Measurements from ENCODE around the gene CHID1. TPM values are rescaled to one million over a fixed set of nuclear protein-coding genes. Genes with fewer than 3 reads are reported as not detected.
A peak's percentile ranks its signal among the peaks of the same experiment; 100 is the strongest.

Gene CHID1
- total RNA-seq, 1 donor from 2014 or later = 56.6 TPM

GRCh38 chr11:850775-851763, 59.5 kb downstream of the CHID1 start:
- peak; percentile 77 for DNase-seq (ENCODE audit: low spot score)
- Histone ChIP-seq H3K9ac (no peak overlapping the region), H2AFZ (replicated peaks) (no peak overlapping the region), H3K27me3 (peaks cover 29% of the 10 kb centered on the region), H3K27ac (no peak overlapping the region), H3K4me2 (peak overlapping the region; percentile 99), H3K4me1 (peaks cover 51% of the 10 kb centered on the region), H3K4me3 (peak overlapping the region; percentile 95), H3F3A (ENCODE audit: low read depth) (peaks cover 36% of the 10 kb centered on the region), H3K36me3 (no peaks in the 10 kb centered on the region), H3K9me3 (ENCODE audit: low read depth) (no peaks in the 10 kb centered on the region), H3K79me2 (ENCODE audit: low read depth) (peaks cover 9% of the 10 kb centered on the region), H4K20me1 (ENCODE audit: low read depth) (peaks cover 67% of the 10 kb centered on the region)
- Mint-ChIP-seq H3K36me3 (no peaks in the 10 kb centered on the region), H3K27me3 (ENCODE audit: insufficient read depth, low read depth) (peaks cover 6% of the 10 kb centered on the region), H3K27ac (no peak overlapping the region), H3K9me3 (no peaks in the 10 kb centered on the region), H3K4me1 (peaks cover 20% of the 10 kb centered on the region), H3K4me3 (peak overlapping the region; percentile 84)
- TF ChIP-seq CTCF (IDR thresholded peaks at IDR 0.05) (peak; percentile 49), EZH2phosphoT487 (IDR thresholded peaks at IDR 0.05) (no peak), EZH2 (IDR thresholded peaks at IDR 0.05) (no peak)

- H3K9me3 Mint-ChIP-seq = no peaks in the 10 kb centered on the region
- peaks cover 56% of the 10 kb centered on the region for H3K4me1 ChIP-seq
- H3K4me1 Mint-ChIP-seq = peaks cover 24% of the 10 kb centered on the region
- peak overlapping the region; percentile 99 for H3K4me2 ChIP-seq
- H3K9me3 ChIP-seq (ENCODE audit: low read depth) = no peaks in the 10 kb centered on the region
- peak overlapping the region; percentile 84 for H3K4me3 Mint-ChIP-seq
- peak overlapping the region; percentile 52 for H2AFZ ChIP-seq (replicated peaks)
- H3K27me3 Mint-ChIP-seq (ENCODE audit: insufficient read depth, low read depth) = peaks cover 6% of the 10 kb centered on the region
- H3F3A ChIP-seq (ENCODE audit: low read depth) = peaks cover 39% of the 10 kb centered on the region
- no peak overlapping the region for H3K27ac ChIP-seq
- no peaks in the 10 kb centered on the region for H3K36me3 ChIP-seq
- peaks cover 9% of the 10 kb centered on the region for H3K79me2 ChIP-seq (ENCODE audit: low read depth)
- H3K27me3 ChIP-seq = peaks cover 29% of the 10 kb centered on the region
- H3K27ac Mint-ChIP-seq = no peak overlapping the region
- no peaks in the 10 kb centered on the region for H3K36me3 Mint-ChIP-seq
- H4K20me1 ChIP-seq (ENCODE audit: low read depth) = peaks cover 61% of the 10 kb centered on the region
- no peak overlapping the region for H3K9ac ChIP-seq
- peak; percentile 32 for TF ChIP-seq EZH2 (IDR thresholded peaks at IDR 0.05)
- no peak for TF ChIP-seq EZH2phosphoT487 (IDR thresholded peaks at IDR 0.05)
- peak overlapping the region; percentile 95 for H3K4me3 ChIP-seq
- DNase-seq (ENCODE audit: low spot score) = peak; percentile 78
Observed at GRCh38 chr11:849951-850774, 60.4 kb downstream of the CHID1 start.

GRCh38 chr11:849104-849824, 61.3 kb downstream of the CHID1 start:
- Mint-ChIP-seq H3K4me3 (peak overlapping the region; percentile 82), H3K9me3 (no peaks in the 10 kb centered on the region), H3K36me3 (no peaks in the 10 kb centered on the region), H3K27ac (no peak overlapping the region), H3K27me3 (ENCODE audit: insufficient read depth, low read depth) (peaks cover 10% of the 10 kb centered on the region), H3K4me1 (peaks cover 27% of the 10 kb centered on the region)
- peaks cover 9% of the 10 kb centered on the region for H3K79me2 ChIP-seq (ENCODE audit: low read depth)
- peak overlapping the region; percentile 95 for H3K4me3 ChIP-seq
- H3K4me2 ChIP-seq = peak overlapping the region; percentile 99
- peaks cover 29% of the 10 kb centered on the region for H3K27me3 ChIP-seq
- H3K4me1 ChIP-seq = peaks cover 53% of the 10 kb centered on the region
- H3F3A ChIP-seq (ENCODE audit: low read depth) = peaks cover 38% of the 10 kb centered on the region
- TF ChIP-seq EZH2phosphoT487 (IDR thresholded peaks at IDR 0.05) (no peak), CTCF (IDR thresholded peaks at IDR 0.05) (no peak), EZH2 (IDR thresholded peaks at IDR 0.05) (no peak)
- no peak overlapping the region for H3K9ac ChIP-seq
- no peak overlapping the region for H3K27ac ChIP-seq
- H2AFZ ChIP-seq (replicated peaks) = peak overlapping the region; percentile 90
- DNase-seq (ENCODE audit: low spot score) = peak; percentile 91
- no peaks in the 10 kb centered on the region for H3K9me3 ChIP-seq (ENCODE audit: low read depth)
- no peaks in the 10 kb centered on the region for H3K36me3 ChIP-seq
- H4K20me1 ChIP-seq (ENCODE audit: low read depth) = peaks cover 57% of the 10 kb centered on the region
